Measurements from ENCODE around the gene PROSER1.

Gene PROSER1

DNA sequence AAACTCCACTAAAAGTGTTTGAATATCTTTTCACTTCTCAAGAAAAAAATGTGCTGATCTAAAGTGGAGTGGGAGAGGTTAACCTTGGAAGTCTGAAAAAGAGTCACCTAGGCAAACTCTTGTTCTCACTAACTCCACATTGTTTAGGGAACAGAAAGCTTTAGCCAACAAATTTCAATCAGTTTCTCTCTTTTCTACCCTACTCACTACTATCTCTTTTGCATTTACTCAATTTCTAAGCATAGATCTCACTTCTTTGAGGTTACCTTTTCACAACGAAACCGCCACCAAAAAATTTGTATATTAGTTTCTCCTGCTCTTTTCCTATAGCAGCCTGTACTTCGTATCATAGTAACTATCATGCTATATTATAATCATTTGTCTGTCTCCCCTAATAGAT lies 6.6 kb upstream of the PROSER1 start:
- no peak overlapping the region for H3K27ac ChIP-seq
- CTCF ChIA-PET: interaction anchor here (0.6 kb wide), 1 partner anchor 36 kb away, joined by 3 read pairs; no protein-coding TSS in a partner anchor
- no peak for DNase-seq (ENCODE audit: low spot score)
- TF ChIP-seq CTCF (conservative IDR thresholded peaks at IDR 0.05; ENCODE audit: low read depth): no peak
- POLR2A ChIA-PET (ENCODE audit: low non-redundant PET): no interaction called here

GRCh38 chr13:39040206-39040605 lies 2.3 kb upstream of the PROSER1 start:
- TF ChIP-seq CTCF (conservative IDR thresholded peaks at IDR 0.05; ENCODE audit: low read depth): no peak
- ChIA-PET POLR2A (ENCODE audit: low non-redundant PET) (no interaction called here), CTCF (no interaction called here)
- no peak for DNase-seq (ENCODE audit: low spot score)
- no peak overlapping the region for H3K27ac ChIP-seq

- no peak for TF ChIP-seq CTCF (conservative IDR thresholded peaks at IDR 0.05; ENCODE audit: low read depth)
Measured at GRCh38 chr13:39039041-39039440, 1.2 kb upstream of the PROSER1 start.

GRCh38 chr13:39038569-39039030 lies 711 bp upstream of the PROSER1 start:
- ChIA-PET CTCF (no interaction called here), POLR2A (ENCODE audit: low non-redundant PET) (no interaction called here)
- peak overlapping the region; percentile 83 for H3K27ac ChIP-seq
- TF ChIP-seq CTCF (conservative IDR thresholded peaks at IDR 0.05; ENCODE audit: low read depth): no peak
- DNase-seq (ENCODE audit: low spot score): no peak

More at GRCh38 chr13:39039041-39039440, 1.2 kb upstream of the PROSER1 start:
- H3K27ac ChIP-seq: peak overlapping the region; percentile 83
- ChIA-PET POLR2A (ENCODE audit: low non-redundant PET) (no interaction called here), CTCF (no interaction called here)
- DNase-seq (ENCODE audit: low spot score): no peak

- H3K27ac ChIP-seq: peak overlapping the region; percentile 83
Measured at GRCh38 chr13:39037410-39037879, 444 bp downstream of the PROSER1 start.

DNA sequence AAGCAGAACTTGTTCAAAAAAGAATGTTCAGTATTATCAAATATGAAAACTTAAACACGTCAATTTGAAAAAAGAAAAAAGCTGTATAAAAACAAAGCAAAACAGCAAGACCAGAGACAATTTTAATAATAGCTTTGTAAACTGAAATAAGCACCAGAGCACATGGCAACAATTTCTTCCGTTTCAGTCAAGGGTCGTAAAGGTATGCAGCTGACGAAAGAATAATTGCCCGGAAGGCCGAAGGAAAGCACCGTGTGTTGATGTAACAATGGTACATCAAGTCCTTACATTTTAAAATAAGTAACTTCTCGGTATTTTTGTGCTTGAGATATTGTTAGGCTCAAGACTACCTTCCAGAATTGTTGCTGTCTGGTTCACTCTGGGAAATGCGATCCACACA lies 1.7 kb downstream of the PROSER1 start:
- no peak overlapping the region for H3K27ac ChIP-seq
- DNase-seq (ENCODE audit: low spot score): no peak
- TF ChIP-seq CTCF (conservative IDR thresholded peaks at IDR 0.05; ENCODE audit: low read depth): no peak
- ChIA-PET CTCF (interaction anchor here (0.8 kb wide), 1 partner anchor 144 kb away, joined by 3 read pairs; no protein-coding TSS in a partner anchor), POLR2A (ENCODE audit: low non-redundant PET) (no interaction called here)

More at GRCh38 chr13:39037410-39037879, 444 bp downstream of the PROSER1 start:
- ChIA-PET POLR2A (ENCODE audit: low non-redundant PET) (no interaction called here), CTCF (interaction anchor here (0.5 to 0.8 kb wide), 3 partner anchors 55 to 237 kb away, joined by 3 read pairs; no protein-coding TSS in a partner anchor)
- no peak for TF ChIP-seq CTCF (conservative IDR thresholded peaks at IDR 0.05; ENCODE audit: low read depth)
- peak; percentile 5 for DNase-seq (ENCODE audit: low spot score)

Measured in RWPE1 (cell line).